ENCODE results near the gene HEMK1.

DNA sequence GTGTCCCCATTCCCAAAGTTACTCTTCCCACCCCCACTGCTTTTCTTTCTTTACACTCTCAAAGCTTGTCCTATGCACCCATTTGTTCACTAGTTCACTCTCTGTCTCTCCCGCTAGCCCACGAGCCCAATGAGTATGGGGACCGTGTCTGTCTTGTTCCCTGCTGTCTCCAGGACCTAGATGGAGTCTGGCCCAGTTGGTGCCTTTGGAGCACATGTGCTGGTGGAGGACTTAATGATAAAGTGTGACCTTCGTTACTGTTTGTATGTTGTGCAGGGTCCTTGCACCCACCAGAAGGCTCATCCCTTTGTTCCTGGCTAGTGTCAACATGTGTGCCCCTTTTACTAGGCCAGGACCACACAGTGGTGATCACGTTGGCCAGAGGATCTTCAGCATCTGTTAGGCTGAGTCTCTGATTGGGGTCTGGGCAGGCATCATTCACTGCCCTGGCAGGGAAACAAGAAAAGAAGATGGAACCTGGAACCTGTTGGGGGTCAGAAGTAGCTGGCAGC is 34.8 kb downstream of the HEMK1 start:
- TF ChIP-seq, protein P1, sequence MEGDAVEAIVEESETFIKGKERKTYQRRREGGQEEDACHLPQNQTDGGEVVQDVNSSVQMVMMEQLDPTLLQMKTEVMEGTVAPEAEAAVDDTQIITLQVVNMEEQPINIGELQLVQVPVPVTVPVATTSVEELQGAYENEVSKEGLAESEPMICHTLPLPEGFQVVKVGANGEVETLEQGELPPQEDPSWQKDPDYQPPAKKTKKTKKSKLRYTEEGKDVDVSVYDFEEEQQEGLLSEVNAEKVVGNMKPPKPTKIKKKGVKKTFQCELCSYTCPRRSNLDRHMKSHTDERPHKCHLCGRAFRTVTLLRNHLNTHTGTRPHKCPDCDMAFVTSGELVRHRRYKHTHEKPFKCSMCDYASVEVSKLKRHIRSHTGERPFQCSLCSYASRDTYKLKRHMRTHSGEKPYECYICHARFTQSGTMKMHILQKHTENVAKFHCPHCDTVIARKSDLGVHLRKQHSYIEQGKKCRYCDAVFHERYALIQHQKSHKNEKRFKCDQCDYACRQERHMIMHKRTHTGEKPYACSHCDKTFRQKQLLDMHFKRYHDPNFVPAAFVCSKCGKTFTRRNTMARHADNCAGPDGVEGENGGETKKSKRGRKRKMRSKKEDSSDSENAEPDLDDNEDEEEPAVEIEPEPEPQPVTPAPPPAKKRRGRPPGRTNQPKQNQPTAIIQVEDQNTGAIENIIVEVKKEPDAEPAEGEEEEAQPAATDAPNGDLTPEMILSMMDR (conservative IDR thresholded peaks at IDR 0.05): no peak
- TF ChIP-seq ZFX (IDR thresholded peaks at IDR 0.05): no peak
